ENCODE measurements around the gene UBE2S.

UBE2S gene

DNA sequence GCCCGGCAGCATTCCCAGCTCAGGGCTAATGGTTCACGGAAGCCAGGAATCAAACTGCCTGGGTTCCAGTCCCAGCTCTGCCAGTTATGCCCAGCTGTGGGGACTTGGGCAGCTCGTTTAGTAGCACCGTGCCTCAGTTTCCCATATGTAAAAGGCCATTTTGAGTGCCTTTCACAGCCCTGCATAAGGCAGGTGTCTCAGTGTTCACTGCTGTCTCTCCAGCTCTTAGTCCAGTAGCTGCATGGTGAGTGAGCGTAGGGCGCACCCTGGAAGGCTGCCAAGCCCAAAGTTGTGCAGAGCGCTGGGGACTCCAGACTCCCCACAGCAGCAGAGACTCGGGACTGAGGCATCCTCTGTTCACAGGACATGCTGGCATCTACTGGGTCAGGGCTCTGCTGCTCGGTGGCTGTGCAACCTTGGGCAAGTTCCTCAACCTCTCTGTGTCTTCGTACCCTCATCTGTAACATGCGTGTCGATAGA, 16.4 kb downstream of the UBE2S start:
- DNase-seq (ENCODE audit: low read depth): no peak
- no peak overlapping the region for H3K4me3 ChIP-seq (ENCODE audit: low read depth, low read length)
- TF ChIP-seq, protein P1, sequence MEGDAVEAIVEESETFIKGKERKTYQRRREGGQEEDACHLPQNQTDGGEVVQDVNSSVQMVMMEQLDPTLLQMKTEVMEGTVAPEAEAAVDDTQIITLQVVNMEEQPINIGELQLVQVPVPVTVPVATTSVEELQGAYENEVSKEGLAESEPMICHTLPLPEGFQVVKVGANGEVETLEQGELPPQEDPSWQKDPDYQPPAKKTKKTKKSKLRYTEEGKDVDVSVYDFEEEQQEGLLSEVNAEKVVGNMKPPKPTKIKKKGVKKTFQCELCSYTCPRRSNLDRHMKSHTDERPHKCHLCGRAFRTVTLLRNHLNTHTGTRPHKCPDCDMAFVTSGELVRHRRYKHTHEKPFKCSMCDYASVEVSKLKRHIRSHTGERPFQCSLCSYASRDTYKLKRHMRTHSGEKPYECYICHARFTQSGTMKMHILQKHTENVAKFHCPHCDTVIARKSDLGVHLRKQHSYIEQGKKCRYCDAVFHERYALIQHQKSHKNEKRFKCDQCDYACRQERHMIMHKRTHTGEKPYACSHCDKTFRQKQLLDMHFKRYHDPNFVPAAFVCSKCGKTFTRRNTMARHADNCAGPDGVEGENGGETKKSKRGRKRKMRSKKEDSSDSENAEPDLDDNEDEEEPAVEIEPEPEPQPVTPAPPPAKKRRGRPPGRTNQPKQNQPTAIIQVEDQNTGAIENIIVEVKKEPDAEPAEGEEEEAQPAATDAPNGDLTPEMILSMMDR (IDR thresholded peaks at IDR 0.05; ENCODE audit: control insufficient read depth, extremely low read depth, insufficient read depth): no peak

DNA sequence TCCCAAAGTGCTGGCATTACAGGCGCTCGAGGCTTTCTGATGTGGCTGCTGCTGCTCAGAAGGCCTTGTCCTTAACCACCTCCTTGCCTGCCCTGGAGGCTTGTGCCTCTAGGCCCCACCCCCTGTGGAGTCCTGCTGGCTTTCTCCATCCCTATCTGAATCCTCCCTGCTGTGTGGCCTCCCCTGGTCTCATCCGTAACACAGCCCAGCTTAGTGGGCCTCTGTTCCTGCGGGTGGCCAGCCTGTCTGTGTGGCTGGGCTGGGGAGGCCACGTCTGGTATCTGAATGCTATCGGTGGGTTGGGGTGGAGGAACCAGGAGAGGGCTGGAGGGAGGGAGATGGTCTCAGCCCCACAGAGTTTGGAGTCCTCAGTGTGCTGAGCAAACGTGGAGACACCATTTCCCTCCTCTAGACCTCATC, 17.1 kb downstream of the UBE2S start:
- TF ChIP-seq, protein P1 (IDR thresholded peaks at IDR 0.05; ENCODE audit: control insufficient read depth, extremely low read depth, insufficient read depth): no peak
- DNase-seq (ENCODE audit: low read depth): no peak
- H3K4me3 ChIP-seq (ENCODE audit: low read depth, low read length): no peak overlapping the region

DNA sequence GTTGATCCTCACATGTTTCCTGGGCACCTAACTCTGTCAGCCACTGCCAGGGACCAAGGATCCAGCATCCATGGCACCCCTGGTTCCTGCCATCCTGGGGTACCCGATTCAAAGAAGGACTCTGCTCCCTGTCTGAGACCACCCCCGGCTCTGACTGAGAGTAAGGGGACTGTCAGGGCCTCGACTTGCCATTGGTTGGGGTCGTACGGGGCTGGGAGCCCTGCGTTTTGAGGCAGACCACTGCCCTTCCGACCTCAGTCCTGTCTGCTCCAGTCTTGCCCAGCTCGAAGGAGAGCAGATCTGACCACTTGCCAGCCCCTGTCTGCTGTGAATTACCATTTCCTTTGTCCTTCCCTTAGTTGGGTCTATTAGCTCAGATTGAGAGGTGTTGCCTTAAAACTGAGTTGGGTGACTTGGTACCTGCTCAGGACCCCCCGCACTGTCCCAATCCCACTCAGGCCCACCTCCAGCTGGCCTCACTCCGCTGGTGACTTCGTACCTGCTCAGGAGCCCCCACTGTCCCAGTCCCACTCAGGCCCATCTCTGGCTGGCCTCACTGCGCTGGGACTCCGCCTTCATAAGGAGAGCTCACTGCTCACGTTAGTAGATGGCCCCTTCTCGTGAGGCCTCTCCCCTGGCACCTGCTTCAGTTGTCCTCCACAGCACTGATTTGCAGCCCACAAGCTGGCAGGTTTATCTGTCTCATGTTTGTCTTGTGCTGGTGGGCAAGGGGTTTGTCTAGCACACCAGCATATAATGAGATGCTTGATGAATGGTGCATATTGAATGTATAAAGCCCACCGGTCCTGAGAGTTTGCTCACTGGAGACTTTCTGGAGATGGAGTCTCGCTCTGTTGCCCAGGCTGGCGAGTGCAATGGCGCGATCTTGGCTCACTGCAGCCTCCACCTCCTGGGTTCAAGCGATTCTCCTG, 17.9 kb downstream of the UBE2S start:
- TF ChIP-seq, protein P1 (IDR thresholded peaks at IDR 0.05; ENCODE audit: control insufficient read depth, extremely low read depth, insufficient read depth): no peak
- H3K4me3 ChIP-seq (ENCODE audit: low read depth, low read length): no peak overlapping the region
- no peak for DNase-seq (ENCODE audit: low read depth)

DNA sequence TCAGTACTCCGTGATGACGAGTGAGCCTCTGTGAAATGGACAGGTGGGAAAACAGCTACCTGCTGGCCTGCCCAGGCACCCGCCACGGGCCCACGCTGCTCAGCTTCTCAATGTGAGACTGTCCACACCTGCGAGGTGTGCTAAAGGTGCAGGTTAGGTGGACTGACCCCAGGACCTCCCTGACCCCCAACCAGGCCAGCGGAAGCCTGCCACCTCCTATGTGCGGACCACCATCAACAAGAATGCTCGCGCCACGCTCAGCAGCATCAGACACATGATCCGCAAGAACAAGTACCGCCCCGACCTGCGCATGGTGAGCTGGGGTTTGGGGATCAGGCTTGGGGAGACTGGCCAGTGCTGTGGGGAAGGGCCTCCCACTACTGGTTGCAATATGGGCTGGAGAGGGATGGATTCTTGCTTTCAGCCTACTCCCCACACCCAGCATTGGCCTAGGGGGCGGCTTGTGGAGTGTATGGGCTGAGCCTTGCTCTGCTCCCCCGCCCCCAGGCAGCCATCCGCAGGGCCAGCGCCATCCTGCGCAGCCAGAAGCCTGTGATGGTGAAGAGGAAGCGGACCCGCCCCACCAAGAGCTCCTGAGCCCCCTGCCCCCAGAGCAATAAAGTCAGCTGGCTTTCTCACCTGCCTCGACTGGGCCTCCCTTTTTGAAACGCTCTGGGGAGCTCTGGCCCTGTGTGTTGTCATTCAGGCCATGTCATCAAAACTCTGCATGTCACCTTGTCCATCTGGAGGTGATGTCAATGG, 19.7 kb downstream of the UBE2S start:
- DNase-seq (ENCODE audit: low read depth): no peak
- TF ChIP-seq, protein P1 (IDR thresholded peaks at IDR 0.05; ENCODE audit: control insufficient read depth, extremely low read depth, insufficient read depth): no peak
- H3K4me3 ChIP-seq (ENCODE audit: low read depth, low read length): peak overlapping the region; percentile 89

DNA sequence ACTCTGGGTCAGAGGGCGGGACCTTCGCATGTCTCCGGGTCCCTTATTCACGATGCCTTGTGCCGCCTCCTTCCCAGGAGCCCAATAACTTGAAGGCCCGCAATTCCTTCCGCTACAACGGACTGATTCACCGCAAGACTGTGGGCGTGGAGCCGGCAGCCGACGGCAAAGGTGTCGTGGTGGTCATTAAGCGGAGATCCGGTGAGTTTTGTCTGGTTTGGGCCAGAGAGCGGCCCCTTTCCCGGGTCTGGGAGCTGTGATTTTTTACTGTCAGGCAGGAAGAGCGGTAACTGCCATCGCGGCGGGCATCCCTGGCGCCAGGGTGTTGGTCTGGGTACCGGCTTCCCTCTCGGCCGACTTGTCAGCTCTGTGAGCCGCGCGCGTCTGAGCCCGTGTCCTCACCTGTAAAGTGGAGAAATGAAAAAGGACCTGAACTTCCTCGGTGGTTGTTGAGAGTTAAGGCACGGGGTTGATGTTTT, 21.1 kb downstream of the UBE2S start:
- H3K4me3 ChIP-seq (ENCODE audit: low read depth, low read length): peak overlapping the region; percentile 89
- TF ChIP-seq, protein P1 (IDR thresholded peaks at IDR 0.05; ENCODE audit: control insufficient read depth, extremely low read depth, insufficient read depth): no peak
- DNase-seq (ENCODE audit: low read depth): no peak

DNA sequence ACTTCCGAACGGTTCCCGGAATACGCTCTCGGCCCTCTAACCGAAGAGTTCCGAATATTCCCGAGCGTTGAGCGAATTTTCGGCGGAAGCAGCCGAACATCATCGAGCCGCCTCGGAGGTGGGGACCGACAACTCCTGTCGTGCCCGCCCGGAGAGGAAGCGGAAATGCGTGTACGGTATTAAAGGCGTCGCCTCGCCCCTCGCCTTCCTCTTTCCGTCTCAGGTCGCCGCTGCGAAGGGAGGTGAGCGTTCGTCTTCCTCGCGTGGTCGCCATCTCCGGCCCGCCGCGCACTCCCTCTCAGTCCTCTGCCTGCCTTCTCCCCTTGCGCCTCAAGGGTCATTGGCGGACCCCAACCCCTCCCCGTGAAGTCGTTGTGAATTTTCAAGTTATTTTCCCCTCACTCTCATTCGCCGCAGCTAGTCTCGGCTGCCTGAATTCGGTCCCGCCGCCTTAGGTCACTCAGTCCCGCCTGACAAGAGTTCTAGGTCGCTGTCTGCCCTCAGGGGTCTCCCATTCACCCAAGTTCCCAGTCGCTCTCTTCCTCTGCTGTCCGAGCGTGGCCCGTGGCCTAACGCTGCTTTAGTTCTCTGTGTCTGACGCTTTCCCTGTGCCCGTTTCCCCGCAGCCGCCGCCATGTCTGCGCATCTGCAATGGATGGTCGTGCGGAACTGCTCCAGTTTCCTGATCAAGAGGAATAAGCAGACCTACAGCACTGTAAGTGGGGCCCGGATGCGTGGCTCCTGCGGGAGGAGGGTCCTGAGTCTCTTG, 21.7 kb downstream of the UBE2S start, which contains the start of gene RPL28:
RPL28 (plus strand) TSS at position 209 of the 769 bp plus-strand sequence; CDS start at position 635, 426 bp downstream.
- peak; percentile 92 for DNase-seq (ENCODE audit: low read depth)
- H3K4me3 ChIP-seq (ENCODE audit: low read depth, low read length): peak within 1 kb of the TSS; percentile 89
- TF ChIP-seq, protein P1 (IDR thresholded peaks at IDR 0.05; ENCODE audit: control insufficient read depth, extremely low read depth, insufficient read depth): no peak

Measured in LNCaP clone FGC (cell line).